GM21825 (cell line): ENCODE data around the gene CDRT4.
"Not testable (repeated sequence)": the region's sequence is repeated elsewhere in the genome, so short reads cannot be mapped to it uniquely, and the experiment has no call there.

Experiments used
- ATAC-seq: cut with Tn5 transposase; IDR thresholded peaks from one replicate; pipeline ENCODE4 v1.9.1; 2021; ENCODE audit warnings: mild to moderate bottlenecking, moderate library complexity; ENCODE audit not compliant: unreplicated experiment

The CDRT4 gene

DNA sequence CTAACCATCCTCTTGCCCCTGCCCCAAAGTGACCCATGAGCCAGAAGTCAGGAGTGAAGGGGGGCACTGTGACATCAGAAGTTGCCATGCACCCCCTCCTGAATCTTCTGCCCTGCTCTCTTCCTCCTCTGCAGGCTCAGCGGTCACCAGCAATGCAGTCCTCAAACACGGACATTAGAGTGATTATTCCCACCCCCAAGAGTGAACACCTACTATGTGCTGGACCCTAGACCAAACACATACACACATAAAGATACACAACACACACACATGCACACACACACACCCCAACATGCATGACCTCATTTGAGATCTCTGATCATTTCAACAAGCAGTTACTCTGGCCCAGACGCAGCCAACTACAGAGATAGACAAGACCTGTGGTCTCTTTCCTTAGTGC lies at the start of gene CDRT4:
Gene CDRT4 (minus strand): TSS at position 30 of the 400 bp plus-strand sequence. CDS start 27,383 bp downstream, outside the sequence.
- ATAC-seq, result no peak

DNA sequence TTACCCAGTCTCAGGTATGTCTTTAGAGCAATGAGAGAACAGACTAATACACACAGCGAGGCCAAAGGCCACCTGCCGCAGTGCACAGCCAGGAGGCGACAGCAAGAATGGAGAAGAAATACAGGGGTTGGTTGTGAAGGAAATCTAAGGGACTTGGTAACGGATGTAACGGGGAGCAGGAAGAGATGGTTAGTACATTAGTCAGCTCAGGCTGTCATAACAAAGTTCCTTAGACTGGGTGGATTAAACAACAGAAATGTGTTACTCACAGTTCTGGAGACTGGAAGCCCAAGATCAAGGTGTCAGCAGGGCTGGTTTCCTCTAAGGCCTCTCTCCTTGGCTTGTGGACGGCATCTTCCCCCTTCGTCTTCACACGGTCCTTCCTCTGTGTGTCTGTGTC lies 48.7 kb upstream of the CDRT4 start:
- no peak for ATAC-seq

DNA sequence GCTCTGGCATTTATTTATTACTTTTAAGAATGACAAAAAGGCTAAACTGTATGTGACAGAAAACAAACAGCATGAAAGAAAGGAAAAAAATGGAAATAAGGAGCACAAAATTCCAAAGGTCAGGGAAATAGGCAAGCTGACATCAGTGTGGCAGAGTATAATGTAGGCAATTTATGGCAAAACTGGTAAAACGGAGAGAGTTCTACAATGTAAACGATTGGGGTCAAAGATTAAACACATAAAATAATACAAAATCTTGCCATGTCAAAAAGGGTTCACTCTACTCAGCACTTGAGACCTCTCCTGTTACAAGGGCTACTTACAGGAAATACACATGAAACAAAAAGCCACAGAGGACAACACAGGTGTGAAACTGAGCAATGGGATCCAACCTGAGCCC lies 47.0 kb upstream of the CDRT4 start:
- ATAC-seq, result no peak

DNA sequence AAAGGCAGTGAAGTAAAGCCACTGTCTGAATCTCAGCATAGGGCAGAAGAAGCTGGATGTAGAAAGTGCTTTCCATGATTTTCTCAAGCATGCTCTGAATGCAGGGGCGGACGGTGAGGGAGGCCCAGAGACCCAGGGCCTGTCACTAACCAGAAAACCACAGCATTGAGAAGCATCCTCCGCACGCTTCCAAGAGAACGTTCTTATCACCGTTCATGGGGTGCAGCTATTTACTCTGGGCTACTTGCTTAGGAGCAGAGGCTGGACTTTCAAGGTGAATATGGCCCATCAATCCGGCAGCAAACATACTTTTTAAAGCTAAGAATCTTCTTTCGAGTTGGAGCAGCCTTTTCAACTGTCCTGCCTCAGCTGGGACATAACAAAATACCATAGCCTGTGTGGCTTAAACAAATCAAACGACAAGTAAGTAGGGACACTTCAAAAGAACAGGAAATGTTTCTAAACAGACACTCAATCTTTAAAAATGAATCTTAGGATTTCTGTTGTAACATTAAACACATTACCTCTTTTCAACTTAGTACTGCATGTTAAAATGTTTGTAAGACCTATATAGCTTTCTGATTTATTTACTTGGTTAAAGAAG lies 46.5 kb upstream of the CDRT4 start:
- ATAC-seq, result no peak

DNA sequence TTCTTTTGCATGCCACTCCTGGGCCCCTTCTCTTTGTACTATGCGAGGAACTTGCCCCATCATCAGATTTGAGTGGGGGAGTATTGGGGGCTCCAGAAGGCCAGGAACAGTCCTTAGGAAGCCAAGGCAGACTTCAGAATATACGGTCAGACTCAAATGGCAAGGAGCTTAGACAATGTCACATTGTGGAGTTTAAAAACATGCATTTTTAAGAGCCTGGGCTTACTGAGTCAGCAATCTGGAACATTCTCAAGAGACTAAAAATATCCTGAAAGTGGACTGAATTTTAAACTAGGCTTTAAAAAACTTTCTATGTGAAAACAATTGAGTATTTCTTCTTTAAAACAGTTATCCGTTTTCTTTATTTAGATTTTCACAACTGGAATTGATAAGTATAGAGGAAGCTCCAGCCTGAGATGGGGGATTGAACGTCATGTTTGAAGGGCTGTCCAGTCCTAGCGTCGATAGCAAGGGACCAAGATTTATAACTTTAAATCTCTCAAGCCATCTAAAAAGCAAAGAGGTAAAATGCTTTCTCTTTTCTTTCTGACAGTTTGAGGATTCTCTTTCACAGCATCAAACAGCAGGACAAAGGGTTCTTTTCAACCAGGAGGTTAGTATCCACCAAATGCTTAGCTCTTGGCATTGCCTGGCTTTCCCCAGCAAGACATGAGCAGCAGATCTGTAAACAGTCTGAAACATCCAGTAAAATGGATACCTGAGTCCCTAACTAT lies 45.8 kb upstream of the CDRT4 start:
- no peak for ATAC-seq

DNA sequence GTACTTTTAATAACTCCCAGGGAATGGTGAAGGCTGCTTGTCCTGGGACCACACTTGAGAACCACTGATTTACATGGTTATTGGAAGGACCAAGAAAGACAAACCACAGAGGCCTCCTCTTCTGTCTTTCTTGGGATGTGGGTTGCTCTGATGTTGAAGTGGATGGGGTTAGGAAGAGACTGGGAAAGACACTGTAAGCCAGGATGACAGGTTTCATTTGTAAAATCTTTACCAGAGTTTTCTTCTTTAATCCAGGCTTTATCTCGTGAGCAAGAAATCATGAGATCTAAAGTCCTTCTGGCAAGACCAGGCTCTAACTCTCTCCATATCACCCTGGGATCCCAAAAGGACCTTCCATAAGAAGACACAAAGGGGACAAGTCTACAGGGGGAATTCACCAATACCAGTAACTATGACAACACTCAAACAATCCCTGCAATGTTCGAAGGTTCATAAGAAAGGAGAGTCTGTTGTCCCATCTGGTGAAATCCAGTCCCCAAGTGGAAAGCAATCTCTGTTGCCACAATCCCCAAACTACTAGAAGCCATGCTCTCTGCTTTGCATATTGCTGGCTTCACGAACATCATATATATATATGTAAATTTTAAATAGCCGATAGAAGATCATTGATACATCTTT lies 44.8 kb upstream of the CDRT4 start:
- ATAC-seq, result no peak

DNA sequence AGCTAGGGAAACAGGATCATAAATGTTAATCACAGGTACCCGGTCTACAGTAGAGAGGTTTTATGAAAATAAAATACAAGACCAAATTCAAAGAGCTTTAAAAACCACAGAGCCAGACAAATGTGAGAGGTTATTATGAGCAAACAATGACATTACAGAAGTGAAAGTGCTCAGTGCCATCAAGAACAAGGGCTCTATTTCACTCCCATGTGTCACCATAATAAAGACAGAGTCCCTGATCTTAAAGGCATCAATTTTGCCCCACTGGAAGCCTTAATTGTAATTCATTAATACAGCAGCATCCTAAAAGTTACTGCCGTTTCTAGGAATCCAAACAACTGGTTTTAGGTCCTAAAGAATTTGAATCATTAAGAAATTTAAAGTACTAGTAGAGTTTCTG lies 43.7 kb upstream of the CDRT4 start:
- ATAC-seq, result no peak

DNA sequence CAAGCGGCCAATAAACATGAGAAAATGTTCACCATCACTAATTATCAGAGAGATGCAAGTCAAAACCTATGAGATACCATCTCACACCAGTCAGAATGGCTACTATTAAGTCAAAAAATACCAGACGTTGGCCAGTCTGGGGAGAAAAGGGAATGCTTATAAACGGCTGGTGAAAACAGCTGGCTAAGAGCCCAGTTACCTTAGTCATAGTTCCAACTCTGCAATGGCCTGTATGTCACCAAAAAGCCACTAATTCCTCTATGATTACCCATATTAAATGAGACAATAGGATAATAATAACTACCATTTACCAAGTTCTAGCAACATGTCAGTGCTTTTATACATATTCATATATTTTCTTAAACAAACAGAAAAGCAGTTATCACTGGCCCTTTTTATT lies 42.9 kb upstream of the CDRT4 start:
- ATAC-seq, result no peak

DNA sequence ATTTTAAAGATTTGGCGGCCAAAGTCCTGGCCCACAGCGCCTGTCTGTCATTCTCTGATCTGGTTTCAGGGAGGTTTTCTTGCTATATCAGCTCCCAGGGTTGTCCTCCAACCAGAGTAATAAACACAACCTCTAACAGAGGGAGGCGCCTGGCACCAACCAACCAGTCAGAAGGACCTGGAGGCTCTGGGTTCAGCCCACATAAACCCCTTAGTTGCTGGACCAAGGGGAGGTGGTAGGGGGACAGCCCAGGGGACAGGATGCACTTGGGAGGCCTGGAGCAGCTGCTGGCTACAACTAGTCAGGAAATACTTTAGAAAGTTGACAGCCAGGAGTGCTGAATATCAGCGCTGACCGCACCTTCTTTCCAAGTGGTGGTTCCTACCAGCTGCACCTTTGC lies 41.7 kb upstream of the CDRT4 start:
- no peak for ATAC-seq

DNA sequence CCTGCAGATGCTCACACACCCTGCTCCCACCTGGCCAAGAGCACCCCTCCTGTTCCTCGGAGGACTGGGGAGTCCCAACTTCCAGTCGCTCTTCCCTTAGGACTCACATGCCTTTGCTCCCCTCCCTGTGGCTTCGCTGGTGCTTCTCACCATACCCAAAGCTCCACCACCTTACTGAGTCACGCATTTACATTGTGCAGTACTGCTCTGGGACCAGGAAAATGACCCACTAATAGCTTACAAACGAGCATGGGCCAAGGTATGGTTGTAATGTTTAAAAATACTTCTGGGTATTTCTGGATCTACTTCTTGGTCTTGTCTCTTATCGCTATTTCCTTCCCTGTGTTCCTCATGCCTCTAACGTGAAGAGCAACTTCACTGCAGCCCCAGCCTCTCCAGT lies 41.0 kb upstream of the CDRT4 start:
- ATAC-seq, result no peak

DNA sequence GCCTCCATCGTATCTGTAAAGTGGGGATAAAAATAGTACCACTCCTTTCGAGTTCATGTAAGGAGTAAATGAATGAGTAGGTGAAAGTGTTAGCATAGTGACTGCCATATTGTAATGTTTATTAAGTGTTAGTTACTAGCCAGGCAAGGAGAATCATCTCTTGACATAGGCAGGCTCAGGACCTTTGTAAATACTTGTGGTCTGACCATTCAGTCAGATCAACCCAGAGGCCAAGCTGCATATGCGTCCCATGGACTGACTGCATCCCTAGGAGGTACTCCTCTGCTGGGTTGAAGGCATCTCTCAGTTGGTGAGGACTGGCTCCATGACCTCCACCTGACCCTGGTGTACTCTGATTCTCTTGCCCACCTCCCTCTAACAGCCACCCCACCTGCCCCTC lies 40.5 kb upstream of the CDRT4 start:
- ATAC-seq, result no peak

DNA sequence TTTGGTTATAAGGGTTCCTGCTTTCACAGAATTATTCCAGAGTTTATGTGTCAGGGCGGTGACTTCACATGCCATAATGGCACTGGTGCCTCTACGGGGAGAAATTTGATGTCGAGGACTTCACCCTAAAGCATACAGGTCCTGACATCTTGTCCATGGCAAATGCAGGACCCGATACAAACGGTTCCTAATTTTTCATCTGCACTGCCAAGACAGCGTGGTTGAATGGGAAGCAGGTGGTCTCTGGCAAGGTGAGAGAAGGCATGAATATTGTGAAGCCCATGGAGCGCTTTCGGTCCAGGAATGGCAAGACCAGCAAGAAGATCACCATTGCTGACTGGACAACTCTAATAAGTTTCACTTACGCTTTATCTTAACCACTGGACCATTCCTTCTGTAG lies 39.6 kb upstream of the CDRT4 start:
- ATAC-seq, result no peak

DNA sequence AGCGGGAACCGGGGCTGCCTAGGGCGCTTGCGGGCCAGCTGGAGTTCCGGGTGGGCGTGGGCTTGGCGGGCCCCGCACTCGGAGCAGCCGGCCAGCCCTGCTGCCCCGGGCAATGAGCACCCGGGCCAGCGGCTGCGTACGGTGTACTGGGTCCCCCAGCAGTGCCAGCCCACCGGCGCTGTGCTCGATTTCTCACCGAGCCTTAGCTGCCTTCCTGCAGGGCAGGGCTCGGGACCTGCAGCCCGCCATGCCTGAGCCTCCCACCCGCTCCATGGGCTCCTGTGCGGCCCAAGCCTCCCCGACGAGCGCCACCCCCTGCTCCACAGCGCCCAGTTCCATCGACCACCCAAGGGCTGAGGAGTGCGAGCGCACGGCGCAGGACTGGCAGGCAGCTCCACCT lies 38.3 kb upstream of the CDRT4 start:
- not testable (repeated sequence) for ATAC-seq

DNA sequence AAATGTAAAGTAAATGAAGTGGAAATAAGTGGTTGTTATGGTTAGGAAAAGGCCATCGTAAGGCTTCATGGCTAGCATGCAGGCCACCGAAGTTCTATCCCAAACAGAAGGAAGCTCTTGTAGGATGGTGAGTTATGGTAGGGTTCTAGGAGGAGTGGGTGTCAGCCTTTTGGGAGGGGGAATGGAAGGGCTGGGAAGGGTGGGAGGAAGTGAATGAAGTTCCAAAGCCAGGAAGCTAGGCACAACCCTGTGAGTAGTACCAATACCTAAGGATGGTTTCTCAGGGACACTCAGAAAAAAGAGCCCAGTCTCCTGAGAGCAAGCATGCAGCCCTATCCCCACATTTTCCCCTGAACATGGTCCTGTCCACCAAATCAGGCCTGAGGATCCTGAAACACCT lies 36.3 kb upstream of the CDRT4 start:
- ATAC-seq, result no peak

DNA sequence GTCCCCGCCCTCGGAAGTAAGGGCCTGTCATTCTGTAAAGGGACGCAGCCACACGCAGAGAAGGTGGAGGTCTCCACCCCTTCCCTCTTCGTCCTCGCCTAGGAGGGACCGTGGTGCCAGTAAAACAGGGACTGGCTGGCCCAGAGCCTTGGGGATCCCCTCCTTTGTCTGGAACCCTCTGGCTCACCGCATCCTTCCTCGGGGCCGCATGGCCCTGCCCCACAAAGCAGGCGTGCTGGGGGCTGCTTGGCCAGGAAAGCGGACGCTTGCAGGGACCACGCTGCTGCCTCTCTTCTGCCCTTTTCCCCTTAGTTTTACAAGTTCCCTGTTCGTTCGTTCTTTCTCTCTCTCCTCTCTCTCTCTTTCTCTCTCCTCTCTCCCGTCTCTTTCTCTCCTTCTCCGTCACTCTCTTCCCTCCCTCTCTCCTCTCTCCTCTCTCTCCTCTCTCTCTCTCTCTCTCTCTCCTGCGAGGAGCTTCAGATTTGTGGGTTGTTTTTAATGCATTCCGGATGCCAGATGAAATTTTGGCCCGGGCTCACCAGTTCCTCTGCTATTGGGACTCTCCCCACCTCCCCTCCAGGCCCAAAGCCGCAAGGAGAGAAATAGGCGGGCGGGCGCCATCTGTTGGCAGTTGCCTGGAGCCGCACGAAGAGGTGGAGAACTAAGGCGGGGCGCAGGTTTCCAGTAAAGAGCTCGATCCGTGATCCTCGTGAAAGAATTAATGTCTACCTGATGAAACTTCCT lies 35.1 kb upstream of the CDRT4 start:
- peak; percentile 95 for ATAC-seq

DNA sequence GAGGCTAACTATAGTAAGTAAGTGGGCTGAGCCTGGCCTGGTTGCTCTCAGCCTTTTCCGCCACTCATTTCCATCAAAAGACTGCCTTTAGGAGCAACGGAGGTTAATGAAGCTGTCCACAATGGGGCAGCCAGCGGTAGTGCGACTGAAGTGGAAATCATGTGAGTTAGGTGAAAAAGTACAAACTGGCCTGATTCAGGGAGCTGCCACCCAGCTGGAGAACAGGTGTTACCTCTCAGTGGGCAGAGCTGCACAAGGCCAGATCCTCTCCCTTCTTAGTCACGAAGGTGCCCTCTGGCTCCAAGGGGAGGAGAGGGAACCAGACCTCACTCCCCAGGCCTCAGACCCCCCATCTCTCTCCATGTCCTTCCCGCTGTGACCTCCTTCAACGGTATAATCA lies 34.4 kb upstream of the CDRT4 start:
- no peak for ATAC-seq

DNA sequence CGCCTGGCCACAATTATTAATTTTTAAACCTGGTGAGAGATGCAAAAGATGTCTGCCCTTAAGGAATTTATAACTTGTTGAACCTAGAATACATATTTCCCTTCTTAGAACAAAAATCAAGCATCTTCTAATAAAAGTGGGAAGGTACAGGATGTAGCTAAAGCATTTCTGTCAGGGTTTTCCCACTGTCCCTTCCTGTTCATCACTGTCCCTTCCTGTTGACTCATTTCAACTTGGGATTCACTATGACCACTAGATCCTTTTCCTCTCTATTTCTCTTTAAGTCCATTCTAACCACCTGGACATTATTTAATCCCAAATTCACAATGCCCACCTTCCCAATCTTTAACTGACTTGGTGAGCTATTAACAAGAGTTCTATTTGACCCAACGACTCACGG lies 33.9 kb upstream of the CDRT4 start:
- no peak for ATAC-seq

DNA sequence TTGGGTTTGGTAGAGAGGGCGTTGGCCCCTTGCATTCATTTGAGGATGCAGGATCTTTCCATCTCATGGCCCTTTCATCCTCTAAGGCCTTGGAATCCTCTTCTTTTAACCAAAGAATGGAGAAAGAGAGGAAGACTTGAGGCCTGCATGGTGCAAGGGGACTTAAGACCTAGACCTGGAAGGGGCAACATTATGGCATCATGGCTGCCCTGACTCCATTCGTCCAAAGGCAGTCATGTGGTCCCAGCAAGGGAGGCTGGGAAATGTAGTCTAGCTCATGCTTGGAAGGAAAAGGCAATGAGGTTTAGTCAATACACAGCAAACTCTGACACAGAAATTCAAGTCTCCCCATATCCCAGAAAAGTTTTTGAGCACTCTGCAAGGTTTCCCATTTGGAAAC lies 30.7 kb upstream of the CDRT4 start:
- no peak for ATAC-seq

DNA sequence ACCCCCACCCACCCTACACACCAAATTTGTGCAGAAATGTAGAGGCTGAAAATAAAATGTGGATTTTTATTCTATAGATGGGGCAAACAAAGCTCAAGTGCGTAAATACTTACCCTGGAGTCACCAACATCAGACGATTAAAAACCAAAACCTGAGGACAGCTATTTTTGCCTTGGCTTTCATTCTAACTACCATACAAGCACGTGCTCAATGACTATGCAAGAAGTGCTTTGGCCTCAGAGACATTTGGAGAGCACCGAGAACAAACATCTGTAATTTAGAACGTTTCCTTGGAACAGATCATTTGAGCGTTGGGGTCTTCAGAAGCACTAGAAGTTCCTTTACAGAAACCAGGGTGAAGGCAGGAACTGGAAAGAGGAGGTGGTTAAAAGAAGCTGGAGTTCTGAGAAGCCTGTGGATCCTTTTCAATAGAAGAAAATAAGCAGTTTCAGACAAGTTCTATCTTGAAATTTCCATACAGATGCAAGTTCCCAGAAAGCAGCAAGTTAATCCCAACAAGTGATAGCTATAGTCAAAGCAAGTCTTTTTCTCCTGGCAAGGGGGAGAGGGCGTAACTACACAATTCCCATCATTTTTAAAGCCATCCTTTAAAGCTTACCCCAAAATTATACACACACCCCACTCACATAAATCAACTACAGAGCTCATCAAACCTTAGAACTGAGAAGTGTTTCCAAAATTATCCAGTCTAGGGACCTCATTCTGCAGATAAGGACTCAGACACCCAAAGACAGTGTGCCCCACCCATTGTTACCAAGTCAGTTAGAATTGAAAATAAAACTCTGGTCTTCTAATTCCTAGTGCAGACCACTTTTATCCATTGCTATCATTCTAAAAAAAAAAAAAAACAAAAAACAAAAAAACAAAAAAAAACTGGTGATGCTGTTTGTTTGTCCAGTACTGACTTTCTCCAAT lies 29.6 kb upstream of the CDRT4 start:
- ATAC-seq, result no peak

DNA sequence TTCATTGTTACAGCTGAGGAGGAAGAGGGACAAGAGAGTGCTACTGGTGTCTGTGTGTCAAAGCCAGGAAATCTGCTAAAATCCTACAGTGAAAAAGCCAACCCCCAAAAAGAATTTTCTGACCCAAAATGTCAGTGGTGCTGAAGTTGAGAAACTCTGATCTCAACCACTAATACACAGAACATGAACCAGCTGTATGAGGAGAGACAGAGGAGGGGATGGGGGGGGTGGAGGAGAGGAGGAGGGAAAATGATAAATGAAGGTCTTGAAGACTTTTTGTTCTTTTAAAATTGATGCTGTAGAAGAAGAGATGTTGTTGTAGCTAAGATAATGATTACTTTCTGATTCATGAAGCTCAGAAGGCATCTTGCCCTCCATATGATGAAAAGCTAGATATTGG lies 27.4 kb upstream of the CDRT4 start:
- no peak for ATAC-seq

DNA sequence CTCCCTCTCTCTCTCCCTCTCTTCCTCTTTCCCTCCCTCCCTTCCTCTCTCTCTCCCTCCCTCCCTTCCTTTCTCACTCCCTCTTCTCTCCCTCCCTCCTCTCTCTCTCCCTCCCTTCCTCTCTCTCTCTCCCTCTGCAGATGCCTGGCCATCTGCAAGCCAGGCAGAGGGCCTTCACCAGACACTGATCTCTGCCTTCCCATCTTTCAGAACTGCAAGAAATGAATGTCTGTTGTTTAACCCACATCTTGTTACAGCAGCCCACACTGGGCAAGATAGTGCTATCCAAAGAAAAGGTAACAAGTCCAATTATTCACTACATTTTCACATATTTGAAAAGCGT lies 26.2 kb upstream of the CDRT4 start:
- ATAC-seq, result no peak
